Islet of Langerhans (tissue), 1 donor: ENCODE results near the gene ZNF691.
"Not testable (repeated sequence)": the region's sequence is repeated elsewhere in the genome, so short reads cannot be mapped to it uniquely, and the experiment has no call there.

ENCODE experiments used
- FAIRE-seq: peaks from one replicate; lab custom pipeline; 2011; peaks lifted over from hg19 to GRCh38; lab: Jason Lieb, UNC

ZNF691 gene

DNA sequence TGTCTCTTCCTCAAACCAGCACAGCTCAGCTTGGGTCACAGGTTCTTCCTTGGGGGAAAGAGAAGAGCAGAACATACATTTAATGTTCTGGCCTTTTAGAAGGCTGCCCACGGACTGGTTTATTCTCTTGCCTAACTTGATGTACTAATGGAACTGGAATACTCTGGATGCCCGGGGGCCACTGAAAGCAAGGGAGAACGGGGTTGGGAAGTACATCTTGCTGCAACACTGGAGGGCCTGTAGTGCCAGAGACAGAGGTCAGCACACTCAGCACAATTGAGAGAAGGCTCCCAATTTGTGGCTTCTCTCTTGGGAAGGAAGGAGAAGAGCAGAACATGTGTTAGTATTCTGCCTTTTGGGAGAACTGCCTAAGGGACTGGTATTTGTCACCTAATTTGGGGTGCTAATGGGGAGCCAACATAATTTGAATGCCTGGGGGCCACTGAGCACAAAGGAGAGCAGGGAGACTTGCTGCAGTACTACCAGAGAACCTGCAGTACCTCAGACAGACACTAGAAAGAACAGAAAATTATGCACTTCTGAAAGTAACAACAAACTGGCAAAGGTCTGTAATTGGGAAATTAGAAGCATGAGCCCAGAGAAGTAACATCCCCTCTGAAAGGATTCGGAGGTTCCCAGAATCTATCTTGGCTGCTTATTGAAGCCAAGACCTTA lies 14.1 kb downstream of the ZNF691 start:
- FAIRE-seq: no peak

DNA sequence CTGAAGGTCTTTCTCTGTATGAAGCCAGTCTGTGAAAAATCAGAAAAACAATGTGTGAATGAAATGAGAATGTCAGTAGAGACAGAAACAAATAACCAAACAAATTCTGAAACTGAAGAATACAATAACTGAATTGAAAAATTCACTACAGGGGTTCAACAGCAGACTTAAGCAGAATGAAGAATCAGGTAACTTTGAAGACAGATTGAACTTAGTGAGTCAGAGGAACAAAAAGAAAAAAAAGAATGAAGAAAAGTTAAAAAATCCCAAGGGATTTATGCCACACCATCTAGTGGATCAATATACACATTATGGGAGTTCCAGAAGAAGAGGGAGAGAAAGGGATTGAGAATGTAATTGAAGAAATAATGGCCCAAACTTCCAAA lies 14.6 kb downstream of the ZNF691 start:
- no peak for FAIRE-seq

- no peak for FAIRE-seq
Observed at GRCh38 chr1:42866549-42866948, 20.1 kb downstream of the ZNF691 start.

DNA sequence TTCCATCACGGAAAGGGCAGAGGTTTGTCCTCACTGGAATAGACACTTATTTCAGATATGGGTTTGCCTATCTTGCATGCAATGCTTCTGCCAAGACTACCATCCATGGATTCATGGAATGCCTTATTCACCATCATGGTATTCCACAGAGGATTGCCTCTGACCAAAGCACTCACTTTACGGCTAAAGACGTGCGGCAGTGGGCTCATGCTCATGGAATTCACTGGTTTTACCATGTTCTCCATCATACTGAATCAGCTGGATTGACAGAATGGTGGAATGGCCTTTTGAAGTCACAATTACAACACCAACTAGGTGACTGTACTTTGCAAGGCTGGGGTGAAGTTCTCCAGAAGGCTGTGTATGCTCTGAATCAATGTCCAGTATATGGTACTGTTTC lies 22.1 kb downstream of the ZNF691 start:
- FAIRE-seq: not testable (repeated sequence)

GRCh38 chr1:42869254-42869653 lies 22.8 kb downstream of the ZNF691 start:
- not testable (repeated sequence) for FAIRE-seq

DNA sequence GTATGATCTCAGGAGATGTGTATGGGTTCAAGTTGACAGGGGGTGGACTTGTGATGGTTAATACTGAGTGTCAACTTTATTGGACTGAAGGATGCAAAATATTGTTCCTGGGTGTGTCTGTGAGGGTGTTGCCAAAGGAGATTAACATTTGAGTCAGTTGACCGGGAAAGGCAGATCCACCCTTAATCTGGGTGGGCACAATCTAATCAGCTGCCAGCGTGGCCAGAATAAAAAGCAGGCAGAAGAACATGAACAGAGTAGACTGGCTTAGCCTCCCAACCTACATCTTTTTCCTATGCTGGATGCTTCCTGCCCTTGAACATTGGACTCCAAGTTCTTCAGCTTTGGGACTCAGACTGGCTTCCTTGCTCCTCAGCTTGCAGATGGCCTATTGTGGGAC lies 23.3 kb downstream of the ZNF691 start:
- FAIRE-seq: not testable (repeated sequence)

DNA sequence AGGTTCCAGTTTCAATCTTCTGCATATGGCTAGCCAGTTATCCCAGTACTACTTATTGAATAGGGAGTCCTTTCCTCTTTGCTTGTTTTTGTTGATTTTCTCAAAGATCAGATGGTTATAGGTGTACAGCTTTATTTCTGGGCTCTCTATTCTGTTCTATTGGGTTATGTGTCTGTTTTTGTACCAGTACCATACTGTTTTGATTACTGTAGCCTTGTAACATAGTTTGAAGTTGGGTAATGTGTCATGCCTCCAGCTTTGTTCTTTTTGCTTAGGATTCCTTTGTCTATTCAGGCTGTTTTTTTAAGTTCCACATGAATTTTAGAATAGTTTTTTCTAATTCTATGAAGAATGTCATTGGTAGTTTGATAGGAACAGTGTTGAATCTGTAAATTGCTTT lies 26.7 kb downstream of the ZNF691 start:
- not testable (repeated sequence) for FAIRE-seq

GRCh38 chr1:42873670-42874069 lies 27.3 kb downstream of the ZNF691 start:
- FAIRE-seq: no peak

GRCh38 chr1:42876009-42876408 lies 29.6 kb downstream of the ZNF691 start:
- FAIRE-seq: no peak

DNA sequence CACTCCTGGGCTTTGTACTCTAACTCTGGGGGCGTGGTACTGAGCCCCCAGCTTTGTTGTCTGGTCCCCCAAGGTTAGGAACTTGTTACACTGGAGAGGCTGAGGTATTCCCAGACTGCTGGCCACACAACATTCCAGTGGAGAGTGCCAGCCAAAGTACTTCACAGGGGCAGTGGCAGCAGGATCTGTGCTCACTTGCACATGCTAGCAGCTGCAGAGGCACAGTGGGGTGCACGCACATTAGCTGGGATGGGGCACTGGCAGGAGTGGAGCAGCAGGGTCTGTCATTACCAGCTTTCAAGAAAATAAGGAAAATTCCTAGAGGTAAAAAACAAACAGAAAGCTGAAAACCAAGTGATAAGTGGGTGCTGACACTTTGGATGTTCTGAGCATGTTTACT lies 31.0 kb downstream of the ZNF691 start:
- no peak for FAIRE-seq

DNA sequence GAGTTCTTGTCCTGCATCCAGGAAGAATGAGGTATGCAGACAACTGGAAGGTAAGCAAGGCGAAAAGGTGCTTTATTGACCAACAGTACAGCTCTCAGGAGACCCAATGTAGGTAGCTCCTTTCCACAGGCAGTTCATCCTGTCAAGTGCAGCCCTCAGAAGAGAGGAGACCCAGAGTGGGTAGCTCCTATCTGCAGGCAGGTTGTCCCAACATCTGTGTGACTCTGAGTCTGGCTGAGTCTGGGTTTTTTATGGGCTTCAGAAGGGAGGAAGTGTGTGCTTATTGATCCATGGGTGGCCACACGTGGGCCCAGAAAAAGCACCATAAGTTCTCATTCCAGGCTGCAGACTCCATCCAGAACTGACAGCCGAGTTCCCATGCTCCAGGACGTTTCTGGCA lies 34.0 kb downstream of the ZNF691 start:
- FAIRE-seq: no peak

DNA sequence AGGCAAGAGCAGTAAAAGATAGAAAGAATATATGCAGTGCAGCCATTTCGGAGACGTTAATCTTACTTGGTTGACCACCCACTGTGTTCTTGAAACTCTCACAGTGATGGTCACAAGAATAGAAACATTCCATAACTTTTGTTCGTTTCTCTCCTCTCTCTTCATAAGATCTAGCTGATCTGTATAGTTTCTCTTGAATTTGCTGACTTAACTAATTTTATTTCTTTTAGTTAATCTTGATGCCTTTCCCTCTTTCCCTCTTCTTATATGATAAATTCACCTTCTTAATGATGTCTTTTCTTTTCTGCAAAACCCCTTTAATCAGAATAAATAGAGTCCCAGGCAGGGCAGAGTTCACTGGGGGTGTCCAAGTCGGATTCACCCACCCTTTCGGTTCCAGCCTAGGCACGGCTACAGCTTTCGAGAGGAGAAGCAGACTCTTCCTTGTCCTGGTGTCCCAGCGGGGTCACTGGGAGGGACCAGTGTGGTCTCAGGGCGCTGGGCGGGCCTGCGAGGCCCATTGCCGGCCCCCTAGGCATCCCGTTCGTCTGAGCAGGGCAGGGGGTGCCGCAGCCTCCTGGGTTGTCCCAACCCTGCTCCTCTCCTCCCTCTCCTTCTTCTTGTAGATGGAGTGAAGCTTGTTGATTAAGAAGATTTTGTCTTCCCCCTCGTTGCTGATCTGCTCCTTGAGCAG lies 39.8 kb downstream of the ZNF691 start:
- no peak for FAIRE-seq

DNA sequence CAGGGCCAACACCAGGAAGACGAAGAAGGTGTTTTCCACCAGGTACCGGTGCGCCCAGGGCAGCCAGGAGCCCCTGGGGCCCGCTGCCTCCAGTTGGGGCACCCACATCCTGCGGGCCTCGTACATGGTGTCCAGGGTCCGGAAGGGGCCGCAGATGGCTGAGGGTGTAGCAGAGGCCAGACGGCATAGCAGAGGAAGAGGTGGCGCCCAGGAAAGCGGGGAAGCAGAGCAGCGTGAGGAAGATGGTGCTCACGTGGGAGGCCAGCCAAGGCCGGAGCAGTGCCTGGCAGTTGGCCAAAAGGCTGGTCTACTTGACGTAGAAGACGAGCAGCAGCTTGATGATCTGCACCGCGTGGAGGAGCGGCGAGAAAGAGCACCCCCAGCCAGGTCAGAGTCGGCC lies 40.4 kb downstream of the ZNF691 start:
- FAIRE-seq: no peak

DNA sequence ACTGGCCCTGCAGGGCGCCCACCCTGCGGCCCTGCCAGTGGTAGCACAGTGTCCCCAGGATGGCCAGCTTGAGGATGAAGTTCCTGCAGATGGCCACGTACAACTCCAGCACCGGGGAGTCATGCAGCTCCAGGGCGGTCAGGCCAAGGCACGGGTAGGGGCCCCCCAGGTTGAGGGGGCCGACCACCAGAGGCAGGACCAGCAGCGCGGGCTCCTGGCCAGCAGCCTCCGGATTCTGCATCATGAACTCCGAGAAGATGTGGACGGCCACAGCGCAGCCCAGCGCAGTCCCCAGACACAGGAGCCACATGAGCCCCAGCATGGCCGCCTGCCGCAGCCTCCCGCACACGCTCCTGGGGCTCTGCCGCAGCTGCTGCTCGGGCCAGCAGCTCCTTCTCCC lies 41.0 kb downstream of the ZNF691 start:
- no peak for FAIRE-seq

DNA sequence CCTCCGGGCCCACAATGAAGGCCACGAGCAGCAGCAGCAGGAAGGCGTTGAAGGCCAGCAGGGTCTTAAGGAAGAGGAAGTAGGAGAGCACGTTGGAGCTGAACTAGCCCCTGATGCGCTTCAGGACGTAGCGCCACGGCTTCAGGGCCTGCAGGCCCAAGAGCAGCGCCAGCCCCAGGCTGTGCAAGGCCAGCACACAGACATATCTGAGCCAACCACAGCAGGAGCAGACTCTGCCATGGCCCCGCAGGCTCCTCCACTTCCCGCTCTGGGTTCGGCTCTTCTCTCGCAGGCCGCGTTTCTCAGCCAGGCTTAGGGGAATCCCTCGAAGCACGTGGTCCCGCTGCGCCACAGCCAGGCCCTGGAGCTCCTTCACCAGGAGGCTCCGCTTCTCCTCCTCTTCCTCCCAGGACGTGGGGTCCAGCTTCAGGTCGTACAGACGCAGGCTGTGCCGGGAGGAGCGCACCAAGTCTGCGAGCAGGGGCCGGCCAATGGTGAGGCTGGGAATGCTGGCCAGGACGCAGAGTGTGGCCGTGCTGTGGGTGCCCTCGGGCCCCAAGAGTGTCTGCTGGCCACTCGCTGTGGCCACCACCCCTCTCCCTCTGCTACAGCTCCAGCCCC lies 41.7 kb downstream of the ZNF691 start:
- no peak for FAIRE-seq

- FAIRE-seq: no peak
Observed at GRCh38 chr1:42889264-42889663, 42.9 kb downstream of the ZNF691 start.

GRCh38 chr1:42891465-42892138 lies 45.2 kb downstream of the ZNF691 start:
- FAIRE-seq: no peak

GRCh38 chr1:42899960-42900359 lies 53.5 kb downstream of the ZNF691 start:
- FAIRE-seq: not testable (repeated sequence)
